Smooth muscle cell of the brain vasculature (primary cell): Measurements from ENCODE around the gene FAM209B.
A peak's percentile ranks its signal among the peaks of the same experiment; 100 is the strongest.
"Not testable (repeated sequence)": the region's sequence is repeated elsewhere in the genome, so short reads cannot be mapped to it uniquely, and the experiment has no call there.

Experiments
- DNase-seq: peaks from one replicate; pipeline ENCODE4 v3.0.0-alpha.2; 2012; ENCODE audit warnings: low read depth, low spot score

The FAM209B gene

GRCh38 chr20:56540415-56540814 is 7.4 kb downstream of the FAM209B start:
- no peak for DNase-seq

DNA sequence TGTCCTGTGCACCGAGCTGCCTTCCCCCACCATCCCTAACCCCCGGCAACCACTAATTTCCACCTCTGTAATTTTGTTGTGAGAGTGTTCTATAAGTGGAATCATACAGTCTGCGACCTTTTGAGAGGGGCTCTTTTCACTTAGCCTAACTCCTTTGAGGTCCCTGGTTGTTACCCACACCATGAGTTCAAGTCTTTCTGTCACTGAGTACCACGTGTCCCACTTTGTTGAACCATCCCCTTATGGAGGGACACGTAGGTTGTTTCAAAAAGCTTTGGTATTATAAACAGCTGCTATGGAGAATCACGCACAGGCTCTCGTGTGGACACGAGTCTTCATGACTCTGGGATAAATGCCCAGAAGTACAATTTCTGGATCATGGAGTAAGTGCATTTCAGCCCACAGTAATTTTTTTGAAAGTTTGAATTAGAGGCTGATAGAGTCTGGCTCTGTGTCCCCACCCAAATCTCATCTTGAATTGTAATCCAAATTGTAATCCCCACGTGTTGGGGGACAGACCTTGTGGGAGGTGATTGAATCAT is 9.5 kb downstream of the FAM209B start:
- DNase-seq, result no peak

DNA sequence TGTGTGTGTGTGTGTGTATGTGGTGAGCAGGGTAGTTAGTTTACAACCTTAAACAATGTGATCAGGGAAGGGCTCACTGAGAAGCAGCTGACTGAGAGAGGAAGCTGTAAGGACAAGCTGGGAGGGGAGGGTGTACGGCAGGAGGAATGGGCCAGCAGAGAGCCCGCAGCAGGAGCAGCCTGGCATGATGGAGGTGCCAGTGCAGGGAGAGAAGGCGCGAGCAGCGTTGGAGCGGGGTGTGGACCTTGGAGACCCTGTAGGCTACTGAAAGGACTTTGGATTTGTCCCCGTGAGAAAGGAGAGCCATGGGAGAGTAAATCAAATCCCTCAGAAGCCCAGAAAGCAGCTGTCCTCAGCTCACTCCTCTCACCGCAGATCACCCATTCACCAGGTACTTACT is 18.5 kb downstream of the FAM209B start:
- no peak for DNase-seq

- DNase-seq, result no peak
Observed at GRCh38 chr20:56552911-56553629, 20.0 kb downstream of the FAM209B start.

DNA sequence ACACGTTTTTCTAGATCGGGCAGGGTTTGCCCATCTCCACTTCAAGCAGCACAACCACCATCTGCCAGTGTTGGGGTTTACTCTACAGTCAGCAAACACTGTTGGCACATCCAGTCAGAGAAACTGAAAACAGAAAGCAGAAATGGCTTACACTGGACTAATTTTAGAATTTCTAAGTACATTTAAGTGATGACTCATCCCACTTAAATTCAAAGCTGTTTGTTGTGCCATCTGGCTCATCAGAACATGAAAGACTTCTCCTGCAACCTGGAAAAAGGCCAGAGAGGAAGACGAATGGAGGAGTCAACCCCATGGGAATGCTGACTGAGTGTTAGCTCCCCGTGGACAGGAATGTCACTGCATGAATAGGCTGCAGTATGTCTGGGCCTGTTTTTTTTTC is 21.8 kb downstream of the FAM209B start:
- peak; percentile 90 for DNase-seq

DNA sequence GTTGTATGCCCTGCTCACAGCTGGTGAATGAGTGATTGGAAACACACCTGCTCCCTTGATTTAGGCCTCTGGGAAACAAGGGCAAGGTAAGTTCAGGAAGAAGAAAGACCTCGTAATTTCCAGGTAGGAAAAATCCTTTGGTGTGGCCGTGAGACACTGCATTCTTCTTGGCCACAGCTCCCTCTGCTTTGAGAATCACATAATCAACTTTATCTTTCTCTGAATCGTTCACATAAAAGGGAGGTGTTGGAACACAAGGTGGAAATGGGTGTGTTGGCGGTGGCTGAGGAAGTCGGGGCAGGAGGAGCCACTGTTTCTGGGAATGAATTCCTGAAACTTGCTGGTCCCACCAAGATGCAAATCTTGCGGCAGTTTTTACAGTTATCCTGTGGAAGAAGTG is 25.9 kb downstream of the FAM209B start:
- no peak for DNase-seq

DNA sequence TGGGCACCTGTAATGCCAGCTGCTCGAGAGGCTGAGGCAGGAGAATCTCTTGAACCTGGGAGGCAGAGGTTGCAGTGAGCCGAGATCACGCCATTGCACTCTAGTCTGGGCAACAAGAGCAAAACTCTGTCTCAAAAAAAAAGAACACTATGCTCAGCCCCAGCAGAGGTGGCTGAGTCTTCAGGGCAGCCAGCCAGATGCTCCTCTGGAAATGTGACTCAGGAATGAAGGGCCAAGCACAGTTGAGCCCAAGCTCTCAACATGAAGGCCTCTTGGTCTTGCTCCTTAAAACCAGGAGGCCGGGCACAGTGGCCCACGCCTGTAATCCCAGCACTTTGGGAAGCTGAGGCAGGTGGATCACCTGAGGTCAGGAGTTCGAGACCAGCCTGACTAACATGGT is 31.5 kb downstream of the FAM209B start:
- not testable (repeated sequence) for DNase-seq

DNA sequence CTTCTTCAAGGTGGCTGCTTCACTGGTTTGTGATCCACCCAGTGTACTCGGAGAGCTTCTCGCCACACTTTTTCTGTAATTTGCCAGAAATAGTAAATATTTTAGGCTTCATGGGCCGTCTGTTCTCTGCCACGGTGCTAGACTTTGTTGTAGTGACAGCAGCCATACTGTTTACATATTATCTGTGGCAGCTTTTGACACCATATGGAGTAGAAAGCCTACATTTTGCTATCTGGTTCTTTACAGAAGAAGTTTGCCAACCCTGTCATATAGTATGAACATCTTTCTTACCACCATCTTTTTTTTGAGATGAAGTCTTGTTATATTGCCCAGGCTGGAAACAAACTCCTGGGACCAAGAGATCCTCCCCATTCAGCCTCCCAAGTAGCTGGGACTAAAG is 32.5 kb downstream of the FAM209B start:
- no peak for DNase-seq

- DNase-seq, result no peak
Observed at GRCh38 chr20:56566621-56567020, 33.6 kb downstream of the FAM209B start.

DNA sequence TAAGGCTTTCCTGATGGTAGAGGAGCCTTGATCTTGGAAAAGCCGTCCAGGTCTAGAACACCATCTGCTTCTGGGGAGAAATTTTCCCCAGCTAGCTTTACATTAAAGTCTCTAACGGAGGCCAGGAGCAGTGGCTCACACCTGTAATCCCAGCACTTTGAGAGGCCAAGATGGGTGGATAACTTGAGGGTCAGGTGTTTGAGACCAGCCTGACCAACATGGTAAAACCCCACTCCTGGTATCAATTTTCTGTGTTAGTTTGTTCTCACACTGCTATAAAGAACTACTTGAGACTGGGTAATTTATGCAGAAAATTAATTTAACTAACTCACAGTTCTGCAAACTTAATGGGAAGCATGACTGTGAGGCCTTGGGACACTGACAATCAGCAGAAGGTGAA is 37.8 kb downstream of the FAM209B start:
- no peak for DNase-seq

- no peak for DNase-seq
Observed at GRCh38 chr20:56572172-56572571, 39.1 kb downstream of the FAM209B start.

DNA sequence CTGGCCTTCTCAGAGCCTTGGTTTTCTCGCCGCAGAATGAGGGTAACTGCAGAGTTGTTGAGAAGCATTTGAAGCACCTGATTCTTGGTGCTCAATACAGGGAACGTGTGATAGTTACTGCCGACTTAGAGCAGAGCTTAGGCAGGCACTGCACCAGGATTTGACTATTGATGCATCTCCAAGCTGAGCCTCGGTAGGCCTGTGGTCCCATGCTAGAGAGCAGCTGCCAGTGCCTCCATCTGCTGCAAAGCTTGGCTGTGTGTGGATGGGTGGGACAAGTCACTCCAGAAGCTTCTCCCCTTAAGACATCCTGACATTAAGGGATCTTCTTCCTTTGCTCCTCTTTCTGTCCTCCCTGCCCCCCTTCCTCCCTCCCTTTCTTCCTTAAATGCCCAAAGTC is 40.9 kb downstream of the FAM209B start:
- DNase-seq, result no peak

GRCh38 chr20:56574531-56575142 is 41.6 kb downstream of the FAM209B start:
- DNase-seq, result no peak

- DNase-seq, result no peak
Observed at GRCh38 chr20:56575157-56575556, 42.1 kb downstream of the FAM209B start.

DNA sequence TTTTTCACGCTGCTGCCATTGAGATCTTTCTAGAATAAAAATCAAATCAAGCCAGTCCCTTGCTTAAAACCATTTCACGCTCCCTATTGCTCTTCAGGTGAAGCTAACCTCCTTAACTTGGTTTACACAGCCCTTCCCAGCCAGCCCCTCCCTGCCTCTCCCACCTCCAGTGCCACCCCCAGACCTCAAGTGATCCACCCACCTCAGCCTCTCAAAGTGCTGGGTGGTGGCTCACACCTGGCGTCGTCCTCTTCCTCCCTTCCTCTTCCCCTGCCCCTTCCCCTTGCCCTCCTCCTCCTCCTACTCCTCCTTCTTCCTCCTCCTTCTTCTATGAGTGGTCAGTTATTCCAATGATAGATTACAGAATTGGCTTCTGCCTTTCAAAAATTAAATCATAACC is 42.9 kb downstream of the FAM209B start:
- no peak for DNase-seq

DNA sequence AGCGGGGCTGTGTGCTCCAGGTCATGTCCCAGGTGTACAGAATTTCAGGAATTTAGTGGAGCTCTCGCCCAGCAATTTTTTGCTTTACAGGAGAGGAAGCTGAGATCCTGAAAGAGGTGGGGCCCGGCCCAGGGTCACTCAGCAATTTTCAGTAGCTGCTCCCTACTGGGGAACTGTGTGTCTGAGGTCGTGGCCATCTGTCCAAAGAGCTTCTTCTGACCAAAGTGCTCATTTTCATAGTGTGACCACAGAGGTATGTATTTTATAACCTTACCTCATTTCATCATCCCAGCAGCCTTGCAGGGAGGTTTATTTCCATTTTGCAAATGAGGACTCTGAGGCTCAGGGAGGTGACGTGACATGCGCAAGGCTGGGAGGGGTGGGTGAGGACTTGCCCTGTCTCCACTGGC is 46.3 kb downstream of the FAM209B start:
- no peak for DNase-seq

- no peak for DNase-seq
Observed at GRCh38 chr20:56580226-56580625, 47.2 kb downstream of the FAM209B start.

- DNase-seq, result no peak
Observed at GRCh38 chr20:56581701-56582100, 48.7 kb downstream of the FAM209B start.

- no peak for DNase-seq
Observed at GRCh38 chr20:56582542-56582941, 49.5 kb downstream of the FAM209B start.

GRCh38 chr20:56584916-56585315 is 51.9 kb downstream of the FAM209B start:
- DNase-seq, result no peak
